HG03460 (cell line): ENCODE data around the gene UBXN1.

Experiments
- ATAC-seq: cut with Tn5 transposase; IDR thresholded peaks from one replicate; pipeline ENCODE4 v1.9.1; 2021; ENCODE audit not compliant: unreplicated experiment

The UBXN1 gene

GRCh38 chr11:62647609-62648005 is 31.3 kb downstream of the UBXN1 start:
- ATAC-seq = no peak

GRCh38 chr11:62646825-62647608 is 31.9 kb downstream of the UBXN1 start:
- ATAC-seq = no peak

- peak; percentile 95 for ATAC-seq
Measured at GRCh38 chr11:62645946-62646824, 32.7 kb downstream of the UBXN1 start, which contains the start of gene GANAB. TSS of gene GANAB (minus strand) at chr11:62646613. CDS start at chr11:62646599, 14 bp downstream.

- ATAC-seq = no peak
Measured at GRCh38 chr11:62645671-62645945, 33.3 kb downstream of the UBXN1 start.

GRCh38 chr11:62644220-62644619 is 34.7 kb downstream of the UBXN1 start:
- ATAC-seq = no peak

- ATAC-seq = no peak
Measured at GRCh38 chr11:62632492-62632891, 46.4 kb downstream of the UBXN1 start.

- ATAC-seq = no peak
Measured at GRCh38 chr11:62627713-62628112, 51.2 kb downstream of the UBXN1 start.
